Naive B cell (primary cell): ENCODE measurements around the gene CXXC4. TPM values are rescaled to one million over a fixed set of nuclear protein-coding genes. Genes with fewer than 3 reads are reported as not detected.

Experiments used
- ATAC-seq, 2 donors: fragments of 150-1000 bp; cut with Tn5 transposase; 2 replicates each; pipeline ENCODE4 v1.10.0; 2021; ENCODE audit warnings: low read depth in 2 of 2, mild to moderate bottlenecking in 2 of 2, moderate library complexity in 2 of 2
- DNase-seq: peaks from one replicate; pipeline ENCODE4 v3.0.0; 2022
- H3K27ac Mint-ChIP-seq, 6 donors: one replicate each; pipeline ENCODE4 v1.8.0; 2020 to 2022; ENCODE audit warnings: mild to moderate bottlenecking in 6 of 6, mixed read lengths in 6 of 6, moderate library complexity in 5 of 6, inconsistent platforms in 2 of 6
- H3K27me3 Mint-ChIP-seq, 3 donors: one replicate each; pipeline ENCODE4 v1.8.0; 2021 to 2022; ENCODE audit warnings: mixed read lengths in 3 of 3, mild to moderate bottlenecking in 1 of 3
- H3K36me3 Mint-ChIP-seq, 2 donors: one replicate each; pipeline ENCODE4 v1.8.0; 2020 to 2022; ENCODE audit warnings: mixed read lengths in 2 of 2, inconsistent platforms in 1 of 2, mild to moderate bottlenecking in 1 of 2
- H3K4me1 Mint-ChIP-seq, 3 donors: one replicate each; pipeline ENCODE4 v1.8.0; 2020 to 2022; ENCODE audit warnings: mixed read lengths in 3 of 3, inconsistent platforms in 1 of 3, mild to moderate bottlenecking in 1 of 3, moderate library complexity in 1 of 3
- H3K4me3 Mint-ChIP-seq, 8 donors: one replicate each; pipeline ENCODE4 v1.8.0; 2020 to 2022; ENCODE audit warnings: mild to moderate bottlenecking in 8 of 8, mixed read lengths in 8 of 8, moderate library complexity in 8 of 8, inconsistent platforms in 2 of 8
- H3K9me3 Mint-ChIP-seq, 7 donors: one replicate each; pipeline ENCODE4 v1.8.0; 2020 to 2022; ENCODE audit warnings: mixed read lengths in 7 of 7, mild to moderate bottlenecking in 5 of 7, inconsistent platforms in 2 of 7, moderate library complexity in 1 of 7
- polyA plus RNA-seq, 6 donors: library from polyadenylated mRNA; unstranded; fragments of 300-500 nt; fragmentation: Illumina TruSeq; gene quantifications; one replicate each; pipeline ENCODE4 v1.2.3, GENCODE V29; 2021; ENCODE audit warnings: low read depth in 6 of 6

CXXC4 gene
- not detected for polyA plus RNA-seq

- ATAC-seq: peak in 1 of 2 donors; percentile 13
- H3K27ac Mint-ChIP-seq: no peak within 1 kb of the TSS
- no peak for DNase-seq
- peaks cover 52 to 62% (median 56%) of the 10 kb centered on the region in 3 donors for H3K27me3 Mint-ChIP-seq
- H3K4me3 Mint-ChIP-seq: peak within 1 kb of the TSS in 6 of 8 donors; percentile 44 to 64 (median 60)
- peaks cover 16 to 32% (median 18%) of the 10 kb centered on the region in 3 donors for H3K4me1 Mint-ChIP-seq
- H3K9me3 Mint-ChIP-seq: peaks cover 0 to 4% (median 2%) of the 10 kb centered on the region in 7 donors
- no peaks in the 10 kb centered on the region for H3K36me3 Mint-ChIP-seq
Measured at GRCh38 chr4:104494822-104495559, at the start of gene CXXC4. CXXC4 (minus strand) TSS chr4:104494894; CDS start chr4:104491802, 3,092 bp downstream.

GRCh38 chr4:104533156-104533555, 38.5 kb upstream of the CXXC4 start:
- Mint-ChIP-seq H3K9me3 (peaks cover 0 to 6% (median 0%) of the 10 kb centered on the region in 7 donors), H3K27ac (no peak overlapping the region), H3K27me3 (no peaks in the 10 kb centered on the region), H3K4me3 (no peak overlapping the region), H3K4me1 (no peaks in the 10 kb centered on the region), H3K36me3 (no peaks in the 10 kb centered on the region)
- DNase-seq (no peak), ATAC-seq (no peak)

GRCh38 chr4:104532677-104533076, 38.0 kb upstream of the CXXC4 start:
- Mint-ChIP-seq H3K36me3 (no peaks in the 10 kb centered on the region), H3K4me3 (peak overlapping the region in 1 of 8 donors; percentile 69), H3K27ac (peak overlapping the region in 1 of 6 donors; percentile 26), H3K9me3 (peaks cover 0 to 6% (median 0%) of the 10 kb centered on the region in 7 donors), H3K27me3 (no peaks in the 10 kb centered on the region), H3K4me1 (no peaks in the 10 kb centered on the region)
- no peak for ATAC-seq
- no peak for DNase-seq

- no peaks in the 10 kb centered on the region for H3K4me1 Mint-ChIP-seq
- H3K9me3 Mint-ChIP-seq: peaks cover 0 to 12% (median 0%) of the 10 kb centered on the region in 7 donors
- DNase-seq (no peak), ATAC-seq (no peak)
- H3K4me3 Mint-ChIP-seq: no peak overlapping the region
- H3K27me3 Mint-ChIP-seq: no peaks in the 10 kb centered on the region
- H3K27ac Mint-ChIP-seq: no peak overlapping the region
- H3K36me3 Mint-ChIP-seq: no peaks in the 10 kb centered on the region
Measured at GRCh38 chr4:104531390-104531789, 36.7 kb upstream of the CXXC4 start.

GRCh38 chr4:104530426-104530825, 35.7 kb upstream of the CXXC4 start:
- Mint-ChIP-seq H3K36me3 (no peaks in the 10 kb centered on the region), H3K9me3 (peaks cover 0 to 12% (median 0%) of the 10 kb centered on the region in 7 donors), H3K4me3 (no peak overlapping the region), H3K27ac (no peak overlapping the region), H3K27me3 (no peaks in the 10 kb centered on the region), H3K4me1 (no peaks in the 10 kb centered on the region)
- ATAC-seq: no peak
- DNase-seq: no peak

- Mint-ChIP-seq H3K36me3 (no peaks in the 10 kb centered on the region), H3K4me3 (no peak overlapping the region), H3K4me1 (no peaks in the 10 kb centered on the region), H3K27me3 (no peaks in the 10 kb centered on the region), H3K27ac (no peak overlapping the region), H3K9me3 (peaks cover 0 to 12% (median 0%) of the 10 kb centered on the region in 7 donors)
- no peak for DNase-seq
- no peak for ATAC-seq
Measured at GRCh38 chr4:104524591-104524990, 29.9 kb upstream of the CXXC4 start.

GRCh38 chr4:104524026-104524425, 29.3 kb upstream of the CXXC4 start:
- DNase-seq (no peak), ATAC-seq (no peak)
- H3K27ac Mint-ChIP-seq: no peak overlapping the region
- no peaks in the 10 kb centered on the region for H3K36me3 Mint-ChIP-seq
- H3K4me3 Mint-ChIP-seq: no peak overlapping the region
- no peaks in the 10 kb centered on the region for H3K27me3 Mint-ChIP-seq
- H3K4me1 Mint-ChIP-seq: no peaks in the 10 kb centered on the region
- H3K9me3 Mint-ChIP-seq: peaks cover 0 to 12% (median 0%) of the 10 kb centered on the region in 7 donors

- ATAC-seq (no peak), DNase-seq (no peak)
- H3K27ac Mint-ChIP-seq: no peak overlapping the region
- no peaks in the 10 kb centered on the region for H3K4me1 Mint-ChIP-seq
- peaks cover 0 to 4% (median 0%) of the 10 kb centered on the region in 3 donors for H3K27me3 Mint-ChIP-seq
- H3K9me3 Mint-ChIP-seq: peaks cover 0 to 6% (median 2%) of the 10 kb centered on the region in 7 donors
- H3K36me3 Mint-ChIP-seq: no peaks in the 10 kb centered on the region
- H3K4me3 Mint-ChIP-seq: no peak overlapping the region
Measured at GRCh38 chr4:104519588-104519987, 24.9 kb upstream of the CXXC4 start.

GRCh38 chr4:104516884-104517283, 22.2 kb upstream of the CXXC4 start:
- Mint-ChIP-seq H3K4me3 (no peak overlapping the region), H3K36me3 (no peaks in the 10 kb centered on the region), H3K27ac (no peak overlapping the region), H3K27me3 (peaks cover 0 to 4% (median 0%) of the 10 kb centered on the region in 3 donors), H3K4me1 (no peaks in the 10 kb centered on the region), H3K9me3 (peaks cover 0 to 6% (median 2%) of the 10 kb centered on the region in 7 donors)
- ATAC-seq (no peak), DNase-seq (no peak)

GRCh38 chr4:104508224-104508623, 13.5 kb upstream of the CXXC4 start:
- H3K36me3 Mint-ChIP-seq: no peaks in the 10 kb centered on the region

GRCh38 chr4:104507112-104507511, 12.4 kb upstream of the CXXC4 start:
- Mint-ChIP-seq H3K4me3 (no peak overlapping the region), H3K27me3 (peaks cover 2 to 6% (median 3%) of the 10 kb centered on the region in 3 donors), H3K4me1 (no peaks in the 10 kb centered on the region), H3K9me3 (no peaks in the 10 kb centered on the region), H3K36me3 (no peaks in the 10 kb centered on the region), H3K27ac (no peak overlapping the region)
- ATAC-seq: no peak
- DNase-seq: no peak

More at GRCh38 chr4:104508224-104508623, 13.5 kb upstream of the CXXC4 start:
- no peaks in the 10 kb centered on the region for H3K9me3 Mint-ChIP-seq
- ATAC-seq (no peak), DNase-seq (no peak)
- H3K4me3 Mint-ChIP-seq: no peak overlapping the region
- H3K27ac Mint-ChIP-seq: no peak overlapping the region
- H3K4me1 Mint-ChIP-seq: no peaks in the 10 kb centered on the region
- peaks cover 0 to 6% (median 3%) of the 10 kb centered on the region in 3 donors for H3K27me3 Mint-ChIP-seq

GRCh38 chr4:104504536-104504935, 9.8 kb upstream of the CXXC4 start:
- ATAC-seq (no peak), DNase-seq (no peak)
- Mint-ChIP-seq H3K4me1 (no peaks in the 10 kb centered on the region), H3K27ac (no peak overlapping the region), H3K27me3 (peaks cover 6 to 9% (median 6%) of the 10 kb centered on the region in 3 donors), H3K4me3 (no peak overlapping the region), H3K36me3 (no peaks in the 10 kb centered on the region), H3K9me3 (no peaks in the 10 kb centered on the region)

GRCh38 chr4:104502471-104502870, 7.8 kb upstream of the CXXC4 start:
- no peaks in the 10 kb centered on the region for H3K4me1 Mint-ChIP-seq
- H3K27me3 Mint-ChIP-seq: peaks cover 14 to 19% (median 14%) of the 10 kb centered on the region in 3 donors
- no peak for DNase-seq
- ATAC-seq: no peak
- no peak overlapping the region for H3K27ac Mint-ChIP-seq
- H3K36me3 Mint-ChIP-seq: no peaks in the 10 kb centered on the region
- no peak overlapping the region for H3K4me3 Mint-ChIP-seq
- H3K9me3 Mint-ChIP-seq: no peaks in the 10 kb centered on the region

GRCh38 chr4:104501290-104501689, 6.6 kb upstream of the CXXC4 start:
- H3K9me3 Mint-ChIP-seq: no peaks in the 10 kb centered on the region
- H3K36me3 Mint-ChIP-seq: no peaks in the 10 kb centered on the region
- H3K4me3 Mint-ChIP-seq: no peak overlapping the region
- DNase-seq (no peak), ATAC-seq (no peak)
- H3K4me1 Mint-ChIP-seq: no peaks in the 10 kb centered on the region
- peaks cover 14 to 20% (median 14%) of the 10 kb centered on the region in 3 donors for H3K27me3 Mint-ChIP-seq
- no peak overlapping the region for H3K27ac Mint-ChIP-seq
